HCT116 (cell line): ENCODE results near the gene TOR1AIP2. TPM values are rescaled to one million over a fixed set of nuclear protein-coding genes. Genes with fewer than 3 reads are reported as not detected.

Source experiments
- ATAC-seq: fragments of 200-7000 bp; cut with Tn5 transposase; 2 replicates; pipeline ENCODE4 v1.9.1; 2020; ENCODE audit warnings: mild to moderate bottlenecking, moderate library complexity
- BruUV-seq: library from RNA; stranded (reverse); fragments of 400-500 nt; replicated peaks from 2 replicates; lab custom pipeline; 2021; lab: Mats Ljungman, UMichigan
- CTCF ChIA-PET: fragments of 300-600 bp; sonication (Branson Sonifier 250); formaldehyde crosslinking; loops from one replicate; lab custom pipeline; 2021; ENCODE audit warnings: antibody characterized with exemption; lab: Charles Lee
- POLR2A ChIA-PET: fragments of 300-600, 350-600 bp; sonication (Branson Sonifier 250); formaldehyde crosslinking; loops from one replicate; lab custom pipeline; 2021; ENCODE audit warnings: antibody characterized with exemption; lab: Charles Lee
- RAD21 ChIA-PET, 2 experiments: fragments of 300-600 bp; sonication (Branson Sonifier 250); formaldehyde crosslinking; loops; one replicate each; lab custom pipeline; 2023; ENCODE audit warnings: low total read pairs in 2 of 2; ENCODE audit not compliant: uncharacterized antibody in 2 of 2, unreplicated experiment in 2 of 2, low non-redundant PET in 1 of 2; lab: Charles Lee
- DNase-seq: peaks from one replicate; pipeline ENCODE4 v3.0.0-alpha.2; 2010; ENCODE audit warnings: low read depth, low spot score
- H2AFZ ChIP-seq: fragments of 200-600 bp; shearing (Covaris generic), sonication (generic); 2 replicates; pipeline ENCODE4 v1.6.1; 2017; ENCODE audit warnings: low read depth, mixed run types, mixed read lengths, antibody characterized with exemption, low read length; ENCODE audit not compliant: poor library complexity, severe bottlenecking
- H3K27ac ChIP-seq: 2 replicates; pipeline ENCODE4 v1.5.1; 2012; ENCODE audit warnings: low read depth, low read length
- H3K27me3 ChIP-seq: fragments of 200-600 bp; sonication (generic); 2 replicates; pipeline ENCODE4 v1.6.1; 2016; ENCODE audit warnings: mixed run types, low read length, mixed read lengths; ENCODE audit not compliant: insufficient read depth
- H3K36me3 ChIP-seq, 2 experiments: fragments of 200-500 bp in 1 of 2; fragments of 200-600 bp in 1 of 2; sonication (Bioruptor generic) in 1 of 2; sonication (generic) in 1 of 2; 2 replicates each; pipeline versions ENCODE4 v1.5.1 to v1.6.1; 2014 to 2016; ENCODE audit warnings: low read length in 2 of 2, inconsistent platforms in 1 of 2, mixed read lengths in 1 of 2, mixed run types in 1 of 2; ENCODE audit not compliant: insufficient read depth in 2 of 2, control insufficient read depth in 1 of 2
- H3K4me1 ChIP-seq, 2 experiments: fragments of 200-600 bp in 1 of 2; sonication (generic) in 1 of 2; 2 replicates each; pipeline versions ENCODE4 v1.5.1 to v1.6.1; 2012 to 2017; ENCODE audit warnings: low read length in 2 of 2, inconsistent platforms in 1 of 2, mild to moderate bottlenecking in 1 of 2, mixed read lengths in 1 of 2, mixed run types in 1 of 2, moderate library complexity in 1 of 2; ENCODE audit not compliant: insufficient read depth in 2 of 2, control insufficient read depth in 1 of 2
- H3K4me2 ChIP-seq: fragments of 200-600 bp; sonication (generic); 2 replicates; pipeline ENCODE4 v1.6.1; 2017; ENCODE audit warnings: mixed run types, low read length, mixed read lengths
- H3K4me3 ChIP-seq, 2 experiments: fragments of 200-600 bp in 1 of 2; sonication (generic) in 1 of 2; replicated peaks in 1 of 2; 2 replicates each; pipeline ENCODE4 v1.5.1; 2011 to 2016; ENCODE audit warnings: low read length in 2 of 2, control low read depth in 1 of 2, low read depth in 1 of 2, mild to moderate bottlenecking in 1 of 2, mixed read lengths in 1 of 2, mixed run types in 1 of 2
- H3K79me2 ChIP-seq: fragments of 200-600 bp; sonication (generic); 2 replicates; pipeline ENCODE4 v1.6.1; 2017; ENCODE audit warnings: mild to moderate bottlenecking, mixed run types, low read length, moderate library complexity, mixed read lengths; ENCODE audit not compliant: insufficient read depth
- H3K9ac ChIP-seq: fragments of 200-600 bp; sonication (generic); 2 replicates; pipeline ENCODE4 v1.6.1; 2016; ENCODE audit warnings: low read length, mixed read lengths
- H3K9me2 ChIP-seq: fragments of 200-600 bp; sonication (generic), shearing (Covaris generic); 2 replicates; pipeline ENCODE4 v1.6.1; 2017; ENCODE audit warnings: mixed run types, mild to moderate bottlenecking, moderate library complexity; ENCODE audit not compliant: insufficient read depth
- H3K9me3 ChIP-seq, 2 experiments: fragments of 200-500 bp in 1 of 2; fragments of 200-600 bp in 1 of 2; sonication (Bioruptor generic) in 1 of 2; sonication (generic) in 1 of 2; 2 replicates each; pipeline ENCODE4 v1.6.1; 2014 to 2017; ENCODE audit warnings: low read length in 2 of 2, mixed read lengths in 2 of 2, inconsistent platforms in 1 of 2, low read depth in 1 of 2, mild to moderate bottlenecking in 1 of 2, mixed run types in 1 of 2, moderate library complexity in 1 of 2; ENCODE audit not compliant: control insufficient read depth in 1 of 2, insufficient read depth in 1 of 2
- H4K20me1 ChIP-seq: fragments of 200-600 bp; sonication (generic), shearing (Covaris generic); 2 replicates; pipeline ENCODE4 v1.6.1; 2017; ENCODE audit warnings: mixed run types, mild to moderate bottlenecking, moderate library complexity; ENCODE audit not compliant: insufficient read depth
- ATF3 ChIP-seq: IDR thresholded peaks from 2 replicates; pipeline ENCODE4 v1.6.1; 2012
- CBX3 ChIP-seq: IDR thresholded peaks from 2 replicates; pipeline ENCODE4 v1.6.1; 2012; ENCODE audit warnings: low read depth
- CTCF ChIP-seq, 3 experiments: fragments of 200-600 bp in 1 of 3; sonication (generic) in 1 of 3; IDR thresholded peaks in 2 of 3; conservative IDR thresholded peaks in 1 of 3; 2 replicates each; pipeline ENCODE4 v1.5.1; 2012 to 2017; ENCODE audit warnings: low read depth in 2 of 3, low read length in 2 of 3, antibody characterized with exemption in 1 of 3, borderline replicate concordance in 1 of 3, control low read depth in 1 of 3, mild to moderate bottlenecking in 1 of 3, mixed read lengths in 1 of 3, mixed run types in 1 of 3, moderate library complexity in 1 of 3; ENCODE audit not compliant: insufficient read depth in 1 of 3
- EZH2 ChIP-seq: fragments of 200-600 bp; sonication (generic); IDR thresholded peaks from 2 replicates; pipeline ENCODE4 v1.6.1; 2017; ENCODE audit warnings: antibody characterized with exemption, mixed run types
- POLR2A ChIP-seq: IDR thresholded peaks from 2 replicates; pipeline ENCODE4 v1.7.0; 2011; ENCODE audit warnings: borderline replicate concordance; ENCODE audit not compliant: insufficient read depth, insufficient read length; ENCODE audit errors: extremely low read depth
- POLR2AphosphoS5 ChIP-seq: IDR thresholded peaks from 2 replicates; pipeline ENCODE4 v1.6.1; 2011; ENCODE audit warnings: mild to moderate bottlenecking, low read depth, low read length, moderate library complexity
- RAD21 ChIP-seq: IDR thresholded peaks from 2 replicates; pipeline ENCODE4 v1.6.1; 2012; ENCODE audit warnings: low read depth, mild to moderate bottlenecking
- SRF ChIP-seq: IDR thresholded peaks from 2 replicates; pipeline ENCODE4 v1.6.1; 2012; ENCODE audit warnings: low read depth
- TCF7L2 ChIP-seq: IDR thresholded peaks from 2 replicates; pipeline ENCODE4 v1.7.0; 2011; ENCODE audit warnings: borderline replicate concordance, inconsistent platforms; ENCODE audit not compliant: insufficient read depth, insufficient read length; ENCODE audit errors: extremely low read depth
- ZFX ChIP-seq: fragments of 450-650 bp; IDR thresholded peaks from 2 replicates; pipeline ENCODE4 v1.6.1; 2017
- ZNF274 ChIP-seq: fragments of 200-500 bp; sonication (Bioruptor generic); IDR thresholded peaks from 2 replicates; pipeline ENCODE4 v1.6.1; 2014; ENCODE audit warnings: mild to moderate bottlenecking, low read depth, low read length, inconsistent platforms
- intact Hi-C: fragments of 100-400 bp; cut with micrococcal nuclease; formaldehyde crosslinking; loops from 2 replicates; pipeline ENCODE4 v1.10.0; 2022
- total RNA-seq: library from RNA; stranded (reverse); gene quantifications from one replicate; pipeline ENCODE4 v1.2.1, GENCODE V29; 2021; ENCODE audit not compliant: unreplicated experiment
- TF ChIP-seq, protein P1 (sequence below): IDR thresholded peaks from 2 replicates; pipeline ENCODE4 v1.6.1; 2012; ENCODE audit warnings: low read depth

Gene TOR1AIP2
- total RNA-seq, 1 experiment from 2014 or later = 106 TPM

GRCh38 chr1:179798864-179799516 is 78.6 kb downstream of the TOR1AIP2 start:
- intact Hi-C loops = no loop called here
- Histone ChIP-seq H3K9me2 (no peaks in the 10 kb centered on the region), H3K4me1 (no peaks in the 10 kb centered on the region), H3K4me3 (no peak overlapping the region), H3K4me2 (no peak overlapping the region), H3K27ac (no peak overlapping the region), H3K79me2 (no peaks in the 10 kb centered on the region), H4K20me1 (no peaks in the 10 kb centered on the region), H3K36me3 (no peaks in the 10 kb centered on the region), H2AFZ (no peak overlapping the region), H3K9ac (no peak overlapping the region), H3K9me3 (no peaks in the 10 kb centered on the region), H3K27me3 (0 out of 2 replicates have a peak, but pooled peaks cover 4% of the 10 kb centered on the region)
- no peak for ATAC-seq
- ChIA-PET POLR2A (no interaction called here), CTCF (interaction anchor here (1.2 to 3.4 kb wide), 3 partner anchors 11 to 93 kb away, joined by 5 to 18 read pairs (median 11); no protein-coding TSS in a partner anchor), RAD21 (no interaction called here)
- DNase-seq = no peak
- TF ChIP-seq ZNF274 (no peak), RAD21 (no peak), POLR2AphosphoS5 (no peak)
- no TSS peak for BruUV-seq

- DNase-seq = no peak
- Histone ChIP-seq H4K20me1 (no peaks in the 10 kb centered on the region), H3K4me1 (no peaks in the 10 kb centered on the region), H3K9me3 (no peaks in the 10 kb centered on the region), H3K27me3 (0 out of 2 replicates have a peak, but pooled peaks cover 4% of the 10 kb centered on the region), H3K4me2 (no peak overlapping the region), H3K9me2 (no peaks in the 10 kb centered on the region), H3K79me2 (no peaks in the 10 kb centered on the region), H3K4me3 (no peak overlapping the region), H3K27ac (no peak overlapping the region), H2AFZ (no peak overlapping the region), H3K36me3 (no peaks in the 10 kb centered on the region), H3K9ac (no peak overlapping the region)
- TF ChIP-seq CTCF (IDR thresholded peaks at IDR 0.05 in 2 of 3, conservative IDR thresholded peaks at IDR 0.05 in 1 of 3; ENCODE audit: borderline replicate concordance in 1 of 3, insufficient read depth in 1 of 3, low read depth in 2 of 3, low read length in 2 of 3) (no peak), EZH2 (no peak), ATF3 (no peak), POLR2A (no peak), TCF7L2 (no peak), ZFX (no peak), CBX3 (no peak), SRF (no peak)
- TF ChIP-seq, protein P1, sequence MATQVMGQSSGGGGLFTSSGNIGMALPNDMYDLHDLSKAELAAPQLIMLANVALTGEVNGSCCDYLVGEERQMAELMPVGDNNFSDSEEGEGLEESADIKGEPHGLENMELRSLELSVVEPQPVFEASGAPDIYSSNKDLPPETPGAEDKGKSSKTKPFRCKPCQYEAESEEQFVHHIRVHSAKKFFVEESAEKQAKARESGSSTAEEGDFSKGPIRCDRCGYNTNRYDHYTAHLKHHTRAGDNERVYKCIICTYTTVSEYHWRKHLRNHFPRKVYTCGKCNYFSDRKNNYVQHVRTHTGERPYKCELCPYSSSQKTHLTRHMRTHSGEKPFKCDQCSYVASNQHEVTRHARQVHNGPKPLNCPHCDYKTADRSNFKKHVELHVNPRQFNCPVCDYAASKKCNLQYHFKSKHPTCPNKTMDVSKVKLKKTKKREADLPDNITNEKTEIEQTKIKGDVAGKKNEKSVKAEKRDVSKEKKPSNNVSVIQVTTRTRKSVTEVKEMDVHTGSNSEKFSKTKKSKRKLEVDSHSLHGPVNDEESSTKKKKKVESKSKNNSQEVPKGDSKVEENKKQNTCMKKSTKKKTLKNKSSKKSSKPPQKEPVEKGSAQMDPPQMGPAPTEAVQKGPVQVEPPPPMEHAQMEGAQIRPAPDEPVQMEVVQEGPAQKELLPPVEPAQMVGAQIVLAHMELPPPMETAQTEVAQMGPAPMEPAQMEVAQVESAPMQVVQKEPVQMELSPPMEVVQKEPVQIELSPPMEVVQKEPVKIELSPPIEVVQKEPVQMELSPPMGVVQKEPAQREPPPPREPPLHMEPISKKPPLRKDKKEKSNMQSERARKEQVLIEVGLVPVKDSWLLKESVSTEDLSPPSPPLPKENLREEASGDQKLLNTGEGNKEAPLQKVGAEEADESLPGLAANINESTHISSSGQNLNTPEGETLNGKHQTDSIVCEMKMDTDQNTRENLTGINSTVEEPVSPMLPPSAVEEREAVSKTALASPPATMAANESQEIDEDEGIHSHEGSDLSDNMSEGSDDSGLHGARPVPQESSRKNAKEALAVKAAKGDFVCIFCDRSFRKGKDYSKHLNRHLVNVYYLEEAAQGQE = no peak
- ChIA-PET CTCF (interaction anchor here (1.2 to 3.4 kb wide), 3 partner anchors 12 to 92 kb away, joined by 5 to 18 read pairs (median 11); no protein-coding TSS in a partner anchor), POLR2A (no interaction called here), RAD21 (interaction anchor here in 1 of 2 experiments (1.6 kb wide), 1 partner anchor 92 kb away, joined by 5 read pairs; no protein-coding TSS in a partner anchor)
- intact Hi-C loops = no loop called here
- no peak for ATAC-seq
- BruUV-seq = no TSS peak
Measured at GRCh38 chr1:179798213-179798863, 79.3 kb downstream of the TOR1AIP2 start.
